T-helper 1 cell (primary cell): Measurements from ENCODE around the gene LHFPL2.

Experiments
- DNase-seq, 5 donors: peaks; one replicate each; pipeline ENCODE4 v3.0.0-alpha.2; 2012 to 2020

LHFPL2 gene

DNA sequence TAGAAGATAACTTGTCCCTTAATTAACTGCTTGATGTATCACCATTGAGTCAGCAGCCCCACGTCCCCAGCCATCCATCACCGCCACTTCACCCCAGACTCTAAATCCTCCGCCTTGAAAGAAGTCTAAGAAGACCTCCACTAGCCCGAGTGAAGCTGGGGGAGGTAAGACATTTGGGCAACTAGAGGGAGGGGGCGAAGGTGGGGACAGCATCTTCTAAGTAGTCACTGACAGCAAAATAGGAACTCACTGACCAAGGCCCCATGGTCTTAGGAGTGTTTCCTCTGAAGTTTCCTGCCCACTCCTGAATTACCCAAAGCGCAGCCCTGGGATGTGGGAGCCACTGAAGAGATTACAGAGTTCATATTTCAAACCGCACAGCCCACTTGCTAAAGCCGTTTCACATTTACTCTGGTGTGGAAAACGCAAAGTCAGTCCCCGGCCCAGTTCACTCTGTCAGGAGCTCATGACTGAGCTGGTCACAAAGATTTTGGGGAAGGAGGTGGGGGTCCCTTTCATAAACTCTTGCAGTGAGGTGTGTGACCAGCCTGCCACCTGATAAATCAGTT, 107.4 kb downstream of the LHFPL2 start:
- no peak for DNase-seq

DNA sequence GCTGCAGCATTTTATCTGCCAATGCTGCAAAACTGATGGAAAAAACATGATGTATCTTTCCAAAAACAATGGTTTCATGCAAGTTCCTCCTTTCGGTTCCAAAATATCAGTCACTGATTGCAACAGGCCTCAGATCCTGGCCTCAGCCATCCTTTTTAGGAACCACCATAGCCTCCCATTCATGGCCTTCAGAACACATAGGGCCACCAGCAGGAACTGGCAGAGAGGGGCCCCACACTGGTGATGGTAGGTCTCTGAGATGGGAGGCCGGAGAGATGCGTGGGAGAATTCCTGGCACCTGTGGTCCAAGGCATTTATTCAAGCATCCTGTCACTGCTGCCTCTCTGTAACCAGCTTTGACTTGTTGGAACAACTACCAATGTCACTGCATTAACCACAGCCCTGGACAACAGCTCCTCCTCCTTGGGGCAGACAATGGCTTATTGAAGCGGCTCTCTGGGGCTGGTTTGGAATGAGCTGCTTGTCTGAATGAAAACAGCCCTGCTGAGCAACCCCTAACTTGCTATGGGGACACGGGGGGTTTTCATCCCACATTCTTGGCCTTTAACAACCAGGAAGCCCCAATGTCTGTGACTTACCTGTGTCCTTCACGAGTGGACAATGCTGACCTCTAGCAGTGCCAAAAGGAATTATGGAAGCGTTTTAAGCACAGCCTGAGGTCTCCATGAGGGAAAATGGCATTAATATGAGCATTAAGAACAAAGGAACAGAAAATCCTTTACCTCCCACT, 108.1 kb downstream of the LHFPL2 start:
- no peak for DNase-seq

DNA sequence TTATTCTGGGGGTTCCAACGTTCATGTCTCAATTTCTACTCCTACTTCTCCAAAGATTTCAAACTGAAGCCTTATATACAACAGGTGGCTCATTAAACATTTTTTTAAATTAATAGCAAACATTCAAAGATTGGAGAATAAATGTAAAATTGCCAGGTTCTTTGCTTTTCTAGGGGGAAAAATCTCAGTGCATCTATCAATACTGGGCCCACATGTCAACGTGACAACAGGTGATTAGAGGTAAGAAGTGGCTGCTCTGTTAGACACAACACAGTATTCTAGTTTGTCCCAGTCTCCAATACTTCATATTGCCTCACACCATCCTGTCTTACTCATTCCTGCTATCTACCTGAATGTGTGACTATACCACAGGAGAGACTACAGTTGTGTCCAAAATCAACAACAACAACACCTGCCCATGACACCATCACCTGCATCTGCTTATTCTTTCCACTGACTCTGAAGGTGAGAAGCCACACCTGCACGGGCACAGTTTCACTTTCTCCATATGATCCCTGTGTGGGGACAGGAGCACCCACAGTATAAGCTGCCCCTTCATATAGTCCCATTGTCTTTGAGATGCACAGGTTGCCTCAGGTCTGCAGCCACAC, 110.2 kb downstream of the LHFPL2 start:
- no peak for DNase-seq

DNA sequence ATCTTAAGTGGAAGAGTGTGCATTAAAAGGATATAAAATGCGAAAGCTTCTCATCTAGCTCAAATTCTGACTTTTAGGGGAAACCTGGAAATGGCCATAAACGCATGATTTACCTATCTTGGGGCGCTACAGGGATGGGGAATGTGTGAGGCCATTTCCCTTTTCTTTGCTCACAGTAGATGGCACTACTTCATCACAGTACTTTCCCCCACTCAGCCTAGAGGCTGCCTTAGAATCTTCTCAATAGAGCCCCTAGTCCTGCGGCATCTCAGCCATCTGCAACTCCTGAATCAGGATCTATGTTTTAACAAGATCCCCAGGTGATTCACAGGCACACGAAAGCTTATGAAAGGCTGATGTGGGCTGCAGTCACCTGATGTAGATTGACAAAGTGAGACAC, 110.8 kb downstream of the LHFPL2 start:
- no peak for DNase-seq

DNA sequence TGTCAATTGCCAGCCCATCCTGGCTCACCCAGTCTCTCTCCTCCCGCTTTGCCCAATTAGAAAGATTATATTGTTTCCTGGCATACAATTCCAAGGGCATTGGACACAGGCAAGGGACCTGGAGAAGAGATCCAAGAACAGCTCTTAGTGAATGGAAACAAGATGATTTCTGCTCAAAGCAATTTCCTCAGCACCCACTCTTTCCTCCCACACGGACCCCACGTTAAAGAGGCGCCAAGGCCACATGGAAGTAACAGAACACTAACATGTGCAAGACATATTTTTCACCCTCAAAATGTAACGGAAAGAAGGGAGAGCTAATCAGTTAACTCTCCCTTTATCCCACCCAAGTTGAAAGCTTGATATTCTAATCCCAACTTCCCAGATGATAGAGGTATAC, 111.2 kb downstream of the LHFPL2 start:
- no peak for DNase-seq

DNA sequence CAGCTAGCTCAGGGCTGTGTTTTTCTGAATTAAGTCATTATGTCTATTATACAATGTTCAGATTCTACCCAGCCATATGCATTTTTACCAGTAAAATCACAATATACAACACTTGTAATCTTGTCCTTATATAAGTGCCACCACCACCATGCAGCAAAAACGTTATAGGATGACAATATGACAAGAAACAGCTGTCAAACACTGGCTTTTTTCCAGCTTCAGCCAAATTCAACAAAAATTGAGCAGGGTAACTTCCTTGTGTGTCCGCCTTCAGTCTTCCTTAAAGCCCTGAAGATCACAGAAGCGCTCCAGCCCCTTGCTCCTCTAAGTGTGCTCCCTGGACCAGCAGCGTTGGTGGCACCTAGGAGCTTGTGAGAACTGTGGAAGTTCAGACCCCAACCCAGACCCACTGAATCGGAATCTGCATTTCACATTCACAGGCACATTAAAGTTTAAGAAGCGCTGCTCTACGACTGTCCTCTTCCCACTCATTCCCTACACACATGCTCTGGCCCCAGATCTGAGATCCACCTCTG, 111.8 kb downstream of the LHFPL2 start:
- DNase-seq: no peak

DNA sequence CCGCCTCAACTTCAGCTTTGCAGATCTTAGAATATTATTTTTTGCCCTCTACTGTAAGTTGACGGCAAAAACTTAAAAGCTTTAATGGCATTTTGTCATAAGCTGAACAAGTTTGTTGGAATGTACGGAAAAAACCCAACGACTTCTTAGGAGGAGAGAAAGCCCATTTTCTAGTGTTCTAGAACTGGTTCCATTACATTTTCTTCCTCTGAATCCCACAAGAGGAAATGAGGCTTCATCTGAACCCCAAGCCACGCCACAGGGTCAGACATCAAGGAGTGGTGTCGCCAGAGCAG, 113.7 kb downstream of the LHFPL2 start:
- DNase-seq: no peak

DNA sequence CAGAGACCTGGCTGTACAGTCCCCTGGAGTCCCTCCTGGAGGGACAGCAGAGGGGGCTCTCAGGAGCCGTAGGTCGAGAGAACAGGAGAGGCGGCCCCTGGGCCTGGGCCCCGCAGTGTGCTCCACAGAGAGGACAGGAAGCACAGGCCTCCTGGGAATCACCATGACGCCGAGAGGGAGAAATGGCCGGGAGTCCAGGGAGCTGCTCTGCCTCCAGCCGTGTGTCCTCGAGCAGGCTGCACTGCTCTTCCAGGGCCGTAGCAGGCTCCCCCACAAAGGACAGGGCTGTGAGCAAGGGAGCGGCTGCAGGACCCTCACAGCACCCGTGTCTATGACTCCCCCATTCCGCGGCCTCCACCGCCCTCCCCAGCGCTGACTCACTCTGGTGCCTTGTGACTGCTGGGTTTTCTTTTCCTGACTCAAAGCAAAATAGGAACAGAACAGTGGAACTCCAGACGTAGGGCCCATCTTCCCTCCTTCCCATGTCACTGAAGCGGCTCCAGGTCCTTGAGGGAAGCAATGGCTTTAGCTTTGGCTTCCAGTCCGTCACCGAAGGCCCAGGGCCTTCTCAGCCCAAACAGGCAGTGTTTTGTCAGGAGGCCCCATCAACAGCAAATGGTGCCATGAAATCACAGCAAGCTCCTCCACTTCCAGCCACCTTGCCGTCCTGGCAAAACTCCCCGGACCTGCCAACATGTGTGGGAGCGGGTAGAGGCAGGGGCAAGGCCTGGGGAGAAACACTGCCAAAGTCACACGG, 114.2 kb downstream of the LHFPL2 start:
- DNase-seq: no peak

DNA sequence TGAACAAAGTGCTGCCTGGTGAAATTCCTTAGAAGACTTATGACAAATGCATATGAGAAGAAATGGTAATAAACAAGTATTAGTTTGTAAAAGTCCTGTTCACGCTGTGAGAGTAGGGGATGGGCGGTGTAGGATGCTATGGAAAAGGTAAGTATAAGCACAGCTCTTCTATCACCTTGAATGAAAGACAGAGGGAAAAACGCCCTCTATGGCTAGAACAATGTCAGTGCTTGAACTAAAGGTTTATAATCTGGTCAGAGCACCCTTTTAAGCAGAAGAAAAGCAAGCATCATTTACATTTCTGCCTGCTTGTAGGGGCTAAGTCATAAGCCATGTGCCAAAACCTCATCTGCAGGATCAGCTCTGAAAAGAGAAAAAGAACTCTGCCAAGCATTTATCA, 115.2 kb downstream of the LHFPL2 start:
- DNase-seq: no peak

DNA sequence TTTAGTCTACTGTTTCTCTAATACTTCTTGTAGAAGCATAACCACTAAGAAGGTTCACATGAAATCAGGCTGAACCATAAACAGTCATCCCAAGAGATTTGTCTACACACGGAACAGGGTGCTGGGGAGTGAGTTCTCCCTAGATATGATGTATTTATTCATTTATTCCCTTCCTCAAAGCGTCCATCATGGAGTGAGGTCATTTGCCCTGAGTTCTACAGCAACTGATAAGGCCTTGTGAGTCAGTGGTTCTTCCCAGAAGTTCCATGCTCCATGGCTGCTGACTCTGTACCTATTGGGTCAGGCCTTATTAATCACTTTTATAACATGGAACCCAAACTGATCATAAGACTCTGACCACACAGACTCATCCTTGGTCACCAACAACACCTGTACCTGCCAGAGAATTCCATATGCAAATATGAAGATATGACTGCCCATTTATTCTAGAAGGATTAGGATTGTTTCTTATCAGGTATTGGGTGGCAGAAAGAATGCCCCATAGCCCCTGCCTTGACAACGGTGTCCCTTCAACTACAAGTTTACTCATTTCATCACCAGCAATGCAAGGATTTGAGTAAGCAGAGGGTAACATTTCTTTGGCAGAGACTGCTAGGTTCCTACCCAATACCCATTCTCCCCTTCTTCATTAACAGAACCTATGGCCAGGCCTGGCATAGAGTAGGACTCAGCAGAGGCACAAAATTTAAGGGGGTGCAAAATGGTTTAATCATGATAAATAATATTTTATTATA, 118.1 kb downstream of the LHFPL2 start:
- DNase-seq: no peak

DNA sequence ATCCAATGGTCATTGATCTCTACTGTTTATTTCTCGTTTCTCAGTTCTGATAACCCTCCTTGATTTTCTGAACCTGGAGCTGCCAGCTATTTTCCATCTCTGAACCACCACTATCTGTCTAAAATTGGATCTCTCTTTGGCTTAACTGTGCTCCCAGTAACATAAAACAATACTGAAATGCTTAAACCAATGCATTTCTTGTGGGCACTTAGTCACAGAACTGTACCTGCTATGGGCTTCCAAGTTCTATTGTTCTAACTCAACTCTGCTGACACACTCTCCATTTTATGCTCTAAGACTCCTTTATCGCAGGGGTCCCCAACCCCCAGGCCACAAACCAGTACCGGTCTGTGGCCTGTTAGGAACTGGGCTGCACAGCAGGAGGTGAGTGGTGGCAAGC, 120.6 kb downstream of the LHFPL2 start:
- DNase-seq: no peak

DNA sequence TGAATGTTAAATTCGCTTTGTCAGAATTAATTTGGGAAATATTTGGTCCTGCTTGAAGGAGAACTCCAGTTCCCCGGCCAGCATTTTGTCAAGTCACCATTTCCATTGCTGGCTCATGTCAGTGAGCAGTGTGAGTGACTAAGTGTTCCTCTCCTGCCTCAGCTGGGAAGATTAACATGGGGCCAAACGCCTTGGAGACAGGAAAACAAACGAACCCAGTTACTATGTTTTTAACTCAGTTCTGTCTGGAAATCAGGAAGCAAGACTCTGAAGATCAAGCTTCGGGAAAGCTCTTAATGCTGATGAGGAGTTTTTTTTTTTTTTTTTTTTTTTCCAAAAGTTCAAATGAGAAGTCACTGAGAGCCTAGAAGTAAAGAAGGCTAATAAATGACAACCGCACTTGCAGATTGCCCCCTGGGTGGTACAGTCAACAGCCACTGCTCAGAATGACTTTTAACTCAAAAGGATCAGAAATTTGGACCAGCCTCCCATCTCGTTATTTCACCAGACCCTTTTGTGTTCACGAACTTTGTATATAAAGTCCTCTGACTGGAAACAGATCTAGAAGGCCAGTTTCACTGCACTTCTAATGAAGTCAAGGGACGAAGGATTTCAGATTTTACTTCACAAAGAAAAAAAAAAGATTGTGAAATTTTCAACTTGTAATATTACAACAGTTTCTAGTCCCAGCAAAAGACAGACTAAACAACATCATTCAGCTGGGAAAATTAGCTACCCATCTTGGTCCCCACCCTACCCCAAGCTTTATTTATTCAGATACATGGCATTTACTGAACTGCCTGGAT, 121.3 kb downstream of the LHFPL2 start:
- no peak for DNase-seq

DNA sequence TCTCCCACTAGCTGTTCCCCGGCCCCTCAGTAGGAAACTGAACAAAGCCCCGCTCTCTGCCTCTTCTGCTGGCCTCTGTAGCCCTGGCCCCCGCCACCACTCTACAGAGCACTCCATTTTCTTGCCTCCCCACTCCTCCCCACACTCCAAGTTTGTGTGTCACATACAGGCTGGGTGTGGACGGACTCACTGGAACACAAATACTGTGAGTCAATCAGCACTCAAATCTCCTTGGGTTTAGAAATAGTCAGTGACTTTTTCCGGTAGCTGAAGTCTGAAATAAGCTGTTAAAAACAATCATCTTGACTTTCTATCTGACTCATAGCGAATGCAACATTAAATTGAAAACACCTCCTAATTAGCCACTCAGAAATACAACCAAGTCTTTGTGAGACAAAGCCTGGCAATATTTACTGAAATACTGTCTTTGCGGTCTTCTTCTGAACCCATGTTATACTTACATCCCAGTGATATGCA, 122.5 kb downstream of the LHFPL2 start:
- DNase-seq: peak in 1 of 5 donors; percentile 46

DNA sequence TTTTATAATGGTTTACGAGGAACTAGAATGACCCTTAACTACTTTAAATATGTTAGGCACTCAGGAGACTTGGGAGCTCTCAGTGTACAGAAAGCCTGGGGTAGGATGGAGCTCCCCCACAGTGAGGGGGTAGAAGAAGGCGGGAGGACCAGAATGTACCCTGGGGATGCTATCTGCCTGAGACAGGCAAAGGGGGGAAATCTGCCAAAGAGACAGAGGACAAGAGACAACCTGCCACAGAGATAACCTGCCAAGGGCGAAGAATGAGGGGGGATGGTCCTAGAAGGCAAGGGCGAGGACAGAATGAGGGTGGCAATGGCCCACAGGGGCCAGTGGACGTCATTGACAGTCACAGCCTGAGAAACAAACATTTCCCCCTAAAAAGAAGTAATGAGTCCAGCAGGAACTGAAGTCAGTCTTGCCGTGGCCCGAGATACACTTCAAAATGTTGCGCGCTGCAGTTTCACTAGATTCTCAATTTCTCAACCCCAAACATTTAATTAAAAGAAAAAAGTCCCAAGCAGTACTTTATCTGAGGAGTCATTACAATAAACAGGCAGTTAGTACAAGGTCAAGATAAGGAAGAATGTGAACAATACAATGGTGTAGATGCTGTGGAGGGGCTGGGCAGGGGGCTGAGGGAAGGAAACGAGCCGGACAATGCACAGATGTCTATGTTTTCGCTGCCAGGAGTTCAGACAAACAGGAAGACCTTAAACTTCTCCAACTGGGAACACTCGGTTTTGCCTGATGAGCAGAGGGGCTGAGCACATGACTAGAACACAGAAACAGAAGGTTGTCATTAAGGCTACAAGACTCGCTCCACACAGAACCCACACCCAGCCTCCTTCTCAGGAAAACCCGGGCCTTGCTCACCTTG, 125.0 kb downstream of the LHFPL2 start:
- DNase-seq: no peak

DNA sequence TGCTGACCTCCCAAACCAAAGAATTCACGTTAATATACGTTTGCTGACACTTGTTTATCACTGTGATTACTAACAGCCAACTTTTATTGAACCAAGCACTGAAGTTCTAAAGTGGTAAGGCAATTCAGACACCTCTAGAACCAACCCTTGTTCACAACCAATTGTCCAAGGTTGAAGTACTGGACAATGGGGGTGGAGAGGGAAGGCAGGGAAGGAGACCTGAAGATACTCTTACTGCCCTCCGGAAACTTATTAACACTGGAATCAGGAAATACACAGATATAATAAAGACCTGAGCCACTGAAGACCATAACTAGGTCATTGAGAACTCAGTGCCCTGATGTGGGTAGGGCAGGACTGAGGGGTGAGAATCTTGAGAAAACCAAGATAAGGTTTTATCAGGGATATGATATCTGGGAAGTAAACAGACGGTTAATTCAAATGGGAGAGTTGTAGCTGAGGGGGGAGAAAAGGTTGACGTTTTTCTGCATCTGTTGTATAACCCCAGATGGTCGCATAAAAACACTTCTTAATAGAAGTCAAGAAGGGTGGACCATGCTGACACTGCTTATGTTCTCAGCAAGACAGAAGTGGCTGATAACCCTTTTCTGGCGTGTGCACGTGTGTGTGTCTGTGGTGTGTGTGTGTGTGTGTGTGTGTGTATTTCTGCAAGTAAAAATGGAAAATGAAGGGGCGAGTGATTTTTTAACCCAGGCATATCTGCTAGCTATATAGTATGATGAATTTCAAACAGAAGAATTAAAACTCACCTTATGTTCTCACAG, 125.9 kb downstream of the LHFPL2 start:
- DNase-seq: no peak

DNA sequence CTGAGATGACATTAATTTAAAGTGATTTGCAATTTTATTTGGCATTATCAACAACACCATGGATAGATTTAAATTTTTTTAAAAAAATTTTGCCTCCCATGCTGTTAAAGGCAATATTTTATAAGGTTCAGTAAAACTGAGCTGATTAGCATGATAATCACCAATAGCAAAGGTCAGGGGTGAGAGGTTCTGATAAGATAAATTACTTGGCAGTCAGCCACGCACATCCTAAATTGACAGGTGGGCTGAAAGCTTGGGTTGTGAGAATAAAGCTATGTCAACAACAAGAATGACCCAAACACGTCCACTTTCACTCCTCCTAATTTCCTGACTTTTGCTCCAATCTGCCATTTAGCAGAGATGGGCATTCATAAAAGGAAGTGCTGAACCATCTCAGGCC, 127.1 kb downstream of the LHFPL2 start:
- DNase-seq: no peak

DNA sequence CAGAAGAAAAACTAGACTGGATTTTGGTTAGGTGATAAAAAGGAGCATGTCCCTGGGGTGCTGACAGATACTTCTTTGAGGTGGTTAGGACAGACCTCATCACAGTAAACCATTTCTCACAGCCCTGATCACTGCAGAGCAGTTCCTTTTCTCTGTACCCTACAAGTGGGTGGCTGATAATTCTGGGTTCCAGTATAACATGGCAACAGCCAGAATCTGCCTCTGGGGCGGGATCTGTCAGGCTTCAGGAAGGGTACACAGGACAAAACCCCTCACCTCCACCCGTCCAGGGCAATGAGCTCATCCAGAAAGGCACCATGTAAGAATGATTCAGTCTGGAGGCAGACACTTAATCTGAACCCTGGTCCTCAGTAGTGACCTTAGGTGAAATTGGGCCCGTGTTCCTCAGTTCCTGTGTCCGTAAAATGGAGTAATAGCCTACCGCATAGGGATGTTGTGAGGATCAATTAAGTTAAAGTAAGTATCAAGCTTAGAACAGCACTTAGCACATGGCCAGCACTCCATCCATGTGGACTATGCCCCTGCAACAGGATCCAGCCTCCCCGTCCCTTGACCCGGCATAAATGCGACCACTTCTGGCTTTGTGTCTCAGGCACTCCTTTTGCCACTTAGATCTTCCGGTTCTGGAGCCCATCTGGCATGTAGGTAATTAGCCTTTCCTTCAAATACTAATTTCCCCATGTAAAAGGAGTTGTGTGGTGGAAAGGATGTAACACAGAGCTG, 129.2 kb downstream of the LHFPL2 start:
- no peak for DNase-seq

DNA sequence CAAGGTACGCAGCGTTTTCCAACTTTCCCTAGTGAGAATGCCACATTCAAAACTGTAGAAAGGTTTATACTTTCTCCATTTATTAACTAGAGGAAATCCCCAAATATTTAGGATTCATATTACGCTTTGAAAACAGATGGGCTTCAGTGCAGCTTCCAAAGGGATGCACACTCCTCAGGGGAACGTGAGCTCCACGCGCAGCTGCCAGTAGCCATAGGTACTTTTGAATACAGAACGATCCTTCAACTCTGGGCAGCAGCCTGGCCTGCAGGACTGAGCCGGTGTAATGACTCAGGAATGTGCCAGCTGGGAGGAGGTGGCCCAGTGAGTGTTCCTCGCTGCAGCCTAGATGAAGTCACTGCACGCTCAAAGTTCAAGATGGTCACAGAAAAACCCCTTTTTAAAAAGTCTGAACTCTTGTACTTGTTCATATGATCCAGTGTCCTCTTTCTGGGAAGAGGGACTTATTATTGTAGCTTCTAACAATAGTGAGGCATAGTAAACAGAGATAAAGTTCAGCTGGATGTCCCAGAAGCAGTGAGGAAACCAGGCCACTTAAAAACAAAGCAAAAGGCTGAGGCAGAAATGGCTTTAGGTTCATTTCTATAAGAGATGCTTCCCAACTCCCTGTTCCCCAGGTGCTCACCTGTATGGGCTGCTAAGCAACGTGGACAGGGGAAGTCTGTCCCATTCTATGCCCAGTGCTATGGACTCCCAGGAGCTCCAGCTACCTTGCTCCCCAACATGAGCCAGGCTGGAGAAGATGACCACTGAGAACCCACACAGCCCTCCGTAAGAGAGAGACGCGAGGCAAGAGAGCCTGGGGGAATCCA, 130.0 kb downstream of the LHFPL2 start:
- DNase-seq: no peak
